Transverse colon (tissue), 4 donors: ENCODE results near the gene RERG. TPM values are rescaled to one million over a fixed set of nuclear protein-coding genes. Genes with fewer than 3 reads are reported as not detected.

Experiments used
- DNase-seq: peaks from one replicate; pipeline ENCODE4 v3.0.0-alpha.2; 2019
- H3K27ac ChIP-seq, 4 donors: fragments of 200-600 bp; sonication (generic); 2 replicates each; pipeline ENCODE4 v1.5.1; 2016 to 2018; ENCODE audit warnings: inconsistent platforms in 4 of 4
- H3K27me3 ChIP-seq: fragments of 200-600 bp; sonication (generic); 2 replicates; pipeline ENCODE4 v1.5.1; 2017; ENCODE audit warnings: inconsistent platforms
- H3K36me3 ChIP-seq, 4 donors: fragments of 200-600 bp; sonication (generic); 2 replicates each; pipeline ENCODE4 v1.5.1; 2017 to 2019; ENCODE audit warnings: inconsistent platforms in 4 of 4
- H3K4me1 ChIP-seq, 4 donors: fragments of 200-600 bp; sonication (generic); 2 replicates each; pipeline ENCODE4 v1.5.1; 2017 to 2020; ENCODE audit warnings: inconsistent platforms in 4 of 4
- H3K4me3 ChIP-seq, 4 donors: fragments of 200-600 bp; sonication (generic); 1 replicate in 1 of 4; 2 replicates in 3 of 4; pipeline versions ENCODE4 v1.5.1 to v1.6.1; 2017 to 2019; ENCODE audit warnings: inconsistent platforms in 4 of 4
- H3K9me3 ChIP-seq, 2 donors: fragments of 200-600 bp; sonication (generic); 2 replicates each; pipeline ENCODE4 v1.5.1; 2017 to 2019; ENCODE audit warnings: inconsistent platforms in 2 of 2
- EP300 ChIP-seq: sonication (generic); formaldehyde crosslinking; IDR thresholded peaks from one replicate; pipeline ENCODE4 v1.6.1; 2017; ENCODE audit warnings: antibody characterized with exemption, low read depth
- POLR2A ChIP-seq: fragments of 450-650 bp; IDR thresholded peaks from one replicate; pipeline ENCODE4 v1.6.1; 2016; ENCODE audit warnings: antibody characterized with exemption, mild to moderate bottlenecking, moderate library complexity
- POLR2AphosphoS5 ChIP-seq, 3 donors: sonication (generic); formaldehyde crosslinking; IDR thresholded peaks; one replicate each; pipeline ENCODE4 v1.6.1; 2016; ENCODE audit warnings: antibody characterized with exemption in 3 of 3
- WGBS, 2 donors: methylation state at CpG; one replicate each; pipeline ENCODE4 v1.1.5; 2018; ENCODE audit warnings: low coverage in 1 of 2; 5-methylcytosine and 5-hydroxymethylcytosine counted together
- in situ Hi-C, 4 donors: fragments of 200-750 bp; cut with MboI; loops; one replicate each; pipeline versions ENCODE4 v1.15.0 to v1.15.1; 2017; ENCODE audit warnings: low sequenced_read_pairs in 3 of 4, low pct_ligation_motif_present in 1 of 4, low pct_unique_long_range_greater_than_20kb in 1 of 4
- intact Hi-C: fragments of 100-400 bp; cut with DNase I; formaldehyde crosslinking; loops from one replicate; pipeline ENCODE4 v1.15.1; 2023; ENCODE audit warnings: low total_unique reads
- total RNA-seq, 4 donors: library from RNA; depleted of rRNA; stranded (reverse); fragments of >200 nt; gene quantifications; one replicate each; pipeline ENCODE4 v1.1.0, GENCODE V29; 2016
- TF ChIP-seq, protein P1 (sequence below), 5 experiments: fragments of 200-600 bp in 3 of 5; fragments of 450-650 bp in 2 of 5; sonication (generic) in 3 of 5; IDR thresholded peaks; 1 replicate in 2 of 5; 2 replicates in 3 of 5; pipeline ENCODE4 v1.5.1; 2016 to 2017; ENCODE audit warnings: antibody characterized with exemption in 5 of 5, inconsistent platforms in 3 of 5, mild to moderate bottlenecking in 2 of 5, moderate library complexity in 1 of 5

The RERG gene
- total RNA-seq, 4 donors from 2014 or later = 3.6 to 12.6 (median 8.6) TPM

DNA sequence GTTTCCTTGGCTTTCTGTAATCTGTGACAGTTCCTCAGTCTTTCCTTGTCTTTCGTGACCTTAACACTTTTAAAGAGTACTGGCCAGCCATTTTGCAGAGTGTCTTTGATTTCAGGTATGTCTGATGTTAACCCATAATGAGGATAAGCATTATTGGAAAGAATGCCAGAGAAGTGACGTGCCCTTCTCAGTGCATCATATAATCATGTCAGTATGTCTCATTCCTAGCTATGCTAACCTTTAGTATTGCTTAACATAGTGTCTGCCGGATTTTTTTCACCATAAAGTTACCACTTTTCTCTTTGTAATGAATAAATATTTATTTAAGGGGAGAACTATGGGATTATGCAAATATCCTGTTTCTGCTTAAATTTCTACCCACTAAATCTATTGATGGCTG lies 28.5 kb downstream of the RERG start:
- H3K4me1 ChIP-seq = peaks cover 10 to 27% (median 16%) of the 10 kb centered on the region in 4 donors
- in situ Hi-C loops = no loop called here
- TF ChIP-seq POLR2AphosphoS5 (IDR thresholded peaks at IDR 0.05) (no peak), EP300 (no peak), POLR2A (no peak)
- TF ChIP-seq, protein P1, sequence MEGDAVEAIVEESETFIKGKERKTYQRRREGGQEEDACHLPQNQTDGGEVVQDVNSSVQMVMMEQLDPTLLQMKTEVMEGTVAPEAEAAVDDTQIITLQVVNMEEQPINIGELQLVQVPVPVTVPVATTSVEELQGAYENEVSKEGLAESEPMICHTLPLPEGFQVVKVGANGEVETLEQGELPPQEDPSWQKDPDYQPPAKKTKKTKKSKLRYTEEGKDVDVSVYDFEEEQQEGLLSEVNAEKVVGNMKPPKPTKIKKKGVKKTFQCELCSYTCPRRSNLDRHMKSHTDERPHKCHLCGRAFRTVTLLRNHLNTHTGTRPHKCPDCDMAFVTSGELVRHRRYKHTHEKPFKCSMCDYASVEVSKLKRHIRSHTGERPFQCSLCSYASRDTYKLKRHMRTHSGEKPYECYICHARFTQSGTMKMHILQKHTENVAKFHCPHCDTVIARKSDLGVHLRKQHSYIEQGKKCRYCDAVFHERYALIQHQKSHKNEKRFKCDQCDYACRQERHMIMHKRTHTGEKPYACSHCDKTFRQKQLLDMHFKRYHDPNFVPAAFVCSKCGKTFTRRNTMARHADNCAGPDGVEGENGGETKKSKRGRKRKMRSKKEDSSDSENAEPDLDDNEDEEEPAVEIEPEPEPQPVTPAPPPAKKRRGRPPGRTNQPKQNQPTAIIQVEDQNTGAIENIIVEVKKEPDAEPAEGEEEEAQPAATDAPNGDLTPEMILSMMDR (IDR thresholded peaks at IDR 0.05) = no peak

DNA sequence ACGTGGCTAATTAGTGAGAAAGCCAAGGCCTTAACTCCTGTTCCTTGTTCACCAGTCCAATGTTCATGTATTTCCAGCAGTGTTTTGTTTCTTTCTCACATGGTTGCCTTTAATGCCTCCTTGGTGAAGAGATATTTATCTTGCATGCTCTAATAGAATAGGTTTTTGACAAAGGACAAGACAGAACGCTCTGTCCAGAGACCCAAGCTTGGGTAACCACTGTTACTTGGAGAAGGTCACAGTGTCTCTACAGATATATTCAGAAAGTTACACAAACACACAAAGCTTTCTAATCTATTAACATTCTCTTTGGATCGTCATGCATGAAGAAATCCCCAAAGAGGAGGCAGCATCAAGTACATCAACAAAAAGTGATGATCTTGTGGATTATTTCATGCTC lies 33.1 kb downstream of the RERG start:
- Histone ChIP-seq H3K36me3 (no peaks in the 10 kb centered on the region), H3K27me3 (no peaks in the 10 kb centered on the region), H3K9me3 (no peaks in the 10 kb centered on the region), H3K4me3 (no peak overlapping the region), H3K4me1 (peaks cover 0 to 26% (median 0%) of the 10 kb centered on the region in 4 donors), H3K27ac (peak overlapping the region in 2 of 4 donors; percentile 36 to 49)
- no peak for DNase-seq
- intact Hi-C loops (loop anchor here (5.0 kb wide), 1 partner anchor 621 kb away; the partner anchor contains the start of gene PLBD1), in situ Hi-C loops (no loop called here)
- TF ChIP-seq EP300 (no peak), POLR2AphosphoS5 (IDR thresholded peaks at IDR 0.05) (no peak), POLR2A (no peak)
- TF ChIP-seq, protein P1 (IDR thresholded peaks at IDR 0.05) = no peak
- 82 to 88% methylated on average over 3 of the region's 3 CpGs for WGBS, 2 donors

More for the DNA sequence above, 28.5 kb downstream of the RERG start:
- 77 to 88% methylated on average over 3 of the region's 3 CpGs for WGBS, 2 donors
- Histone ChIP-seq H3K36me3 (no peaks in the 10 kb centered on the region), H3K4me3 (no peak overlapping the region), H3K27ac (peak overlapping the region in 2 of 4 donors; percentile 51 to 71), H3K9me3 (no peaks in the 10 kb centered on the region), H3K27me3 (no peaks in the 10 kb centered on the region)
- no peak for DNase-seq
- intact Hi-C loops = no loop called here

DNA sequence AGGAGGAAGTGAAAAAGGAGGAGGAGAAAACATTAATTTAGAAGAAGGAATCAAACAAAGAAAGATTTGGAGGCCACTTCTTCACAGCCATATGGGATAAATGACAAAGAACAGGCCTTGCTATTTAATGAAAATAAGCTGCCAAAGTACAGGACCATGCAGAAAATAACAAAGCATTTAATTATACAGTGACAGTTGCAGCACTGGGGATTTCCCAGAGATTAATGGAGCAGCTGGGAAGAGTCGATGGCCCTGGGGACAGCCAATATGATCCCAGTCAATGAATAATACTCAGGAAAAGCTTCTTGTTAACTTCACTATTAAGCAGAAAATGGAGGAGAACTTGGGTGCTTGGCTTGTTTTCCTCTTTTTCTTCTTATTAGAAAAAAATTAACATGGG lies 34.6 kb downstream of the RERG start:
- DNase-seq = no peak
- Histone ChIP-seq H3K4me1 (peaks cover 0 to 26% (median 0%) of the 10 kb centered on the region in 4 donors), H3K27ac (peak overlapping the region; percentile 19 to 63 (median 40)), H3K4me3 (no peak overlapping the region), H3K36me3 (no peaks in the 10 kb centered on the region), H3K27me3 (no peaks in the 10 kb centered on the region), H3K9me3 (no peaks in the 10 kb centered on the region)
- TF ChIP-seq POLR2AphosphoS5 (IDR thresholded peaks at IDR 0.05) (no peak), EP300 (no peak), POLR2A (no peak)
- TF ChIP-seq, protein P1 (IDR thresholded peaks at IDR 0.05) = no peak
- WGBS, 2 donors = 0 to 38% methylated on average over 1 of the region's 1 CpG
- intact Hi-C loops = loop anchor here (5.0 kb wide), 1 partner anchor 619 kb away; the partner anchor contains the start of gene PLBD1
- in situ Hi-C loops = no loop called here

DNA sequence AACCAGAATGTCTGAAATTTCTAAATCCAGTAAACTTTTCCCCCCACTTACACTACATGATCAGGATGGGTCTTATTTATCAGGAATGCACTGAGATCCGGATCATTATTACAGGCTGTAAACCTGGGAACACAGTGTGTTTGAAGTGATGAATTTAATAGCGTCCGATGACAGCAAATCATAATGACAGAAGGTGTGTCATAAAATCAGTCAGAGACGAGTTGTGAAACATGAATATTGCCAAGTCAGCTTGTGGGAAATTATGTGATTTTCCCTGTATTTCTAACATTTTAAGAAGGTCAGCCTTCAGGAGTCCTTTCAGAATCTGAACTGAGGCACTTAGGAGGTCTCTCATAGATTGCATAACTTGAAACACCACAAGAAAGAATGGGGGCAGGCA lies 36.7 kb downstream of the RERG start:
- Histone ChIP-seq H3K9me3 (no peaks in the 10 kb centered on the region), H3K36me3 (no peaks in the 10 kb centered on the region), H3K27me3 (no peaks in the 10 kb centered on the region), H3K4me3 (no peak overlapping the region), H3K4me1 (peaks cover 0 to 32% (median 1%) of the 10 kb centered on the region in 4 donors), H3K27ac (peak overlapping the region in 2 of 4 donors; percentile 4 to 44)
- in situ Hi-C loops = no loop called here
- 51 to 54% methylated on average over 4 of the region's 4 CpGs for WGBS, 2 donors
- DNase-seq = no peak
- intact Hi-C loops = no loop called here
- TF ChIP-seq POLR2AphosphoS5 (IDR thresholded peaks at IDR 0.05) = no peak
- TF ChIP-seq, protein P1 (IDR thresholded peaks at IDR 0.05) = no peak
- no peak for TF ChIP-seq POLR2A
- no peak for TF ChIP-seq EP300
